ENCODE data around the gene KHDRBS2. TPM values are rescaled to one million over a fixed set of nuclear protein-coding genes. Genes with fewer than 3 reads are reported as not detected.

The KHDRBS2 gene
- total RNA-seq, 1 experiment from 2014 or later: 1.2 TPM

- TF ChIP-seq SMAD3 (CRISPR knock-in tag; IDR thresholded peaks at IDR 0.05; ENCODE audit: borderline replicate concordance): no peak
- no peak for TF ChIP-seq AR (CRISPR knock-in tag; IDR thresholded peaks at IDR 0.05)
- TF ChIP-seq ZSCAN18 (CRISPR knock-in tag; IDR thresholded peaks at IDR 0.05): no peak
- TF ChIP-seq CREB1 (CRISPR knock-in tag; IDR thresholded peaks at IDR 0.05): no peak
- no peak for TF ChIP-seq GRHL2 (CRISPR knock-in tag; IDR thresholded peaks at IDR 0.05; ENCODE audit: insufficient replicate concordance, severe bottlenecking)
- TF ChIP-seq, protein P1, sequence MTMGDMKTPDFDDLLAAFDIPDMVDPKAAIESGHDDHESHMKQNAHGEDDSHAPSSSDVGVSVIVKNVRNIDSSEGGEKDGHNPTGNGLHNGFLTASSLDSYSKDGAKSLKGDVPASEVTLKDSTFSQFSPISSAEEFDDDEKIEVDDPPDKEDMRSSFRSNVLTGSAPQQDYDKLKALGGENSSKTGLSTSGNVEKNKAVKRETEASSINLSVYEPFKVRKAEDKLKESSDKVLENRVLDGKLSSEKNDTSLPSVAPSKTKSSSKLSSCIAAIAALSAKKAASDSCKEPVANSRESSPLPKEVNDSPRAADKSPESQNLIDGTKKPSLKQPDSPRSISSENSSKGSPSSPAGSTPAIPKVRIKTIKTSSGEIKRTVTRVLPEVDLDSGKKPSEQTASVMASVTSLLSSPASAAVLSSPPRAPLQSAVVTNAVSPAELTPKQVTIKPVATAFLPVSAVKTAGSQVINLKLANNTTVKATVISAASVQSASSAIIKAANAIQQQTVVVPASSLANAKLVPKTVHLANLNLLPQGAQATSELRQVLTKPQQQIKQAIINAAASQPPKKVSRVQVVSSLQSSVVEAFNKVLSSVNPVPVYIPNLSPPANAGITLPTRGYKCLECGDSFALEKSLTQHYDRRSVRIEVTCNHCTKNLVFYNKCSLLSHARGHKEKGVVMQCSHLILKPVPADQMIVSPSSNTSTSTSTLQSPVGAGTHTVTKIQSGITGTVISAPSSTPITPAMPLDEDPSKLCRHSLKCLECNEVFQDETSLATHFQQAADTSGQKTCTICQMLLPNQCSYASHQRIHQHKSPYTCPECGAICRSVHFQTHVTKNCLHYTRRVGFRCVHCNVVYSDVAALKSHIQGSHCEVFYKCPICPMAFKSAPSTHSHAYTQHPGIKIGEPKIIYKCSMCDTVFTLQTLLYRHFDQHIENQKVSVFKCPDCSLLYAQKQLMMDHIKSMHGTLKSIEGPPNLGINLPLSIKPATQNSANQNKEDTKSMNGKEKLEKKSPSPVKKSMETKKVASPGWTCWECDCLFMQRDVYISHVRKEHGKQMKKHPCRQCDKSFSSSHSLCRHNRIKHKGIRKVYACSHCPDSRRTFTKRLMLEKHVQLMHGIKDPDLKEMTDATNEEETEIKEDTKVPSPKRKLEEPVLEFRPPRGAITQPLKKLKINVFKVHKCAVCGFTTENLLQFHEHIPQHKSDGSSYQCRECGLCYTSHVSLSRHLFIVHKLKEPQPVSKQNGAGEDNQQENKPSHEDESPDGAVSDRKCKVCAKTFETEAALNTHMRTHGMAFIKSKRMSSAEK (CRISPR knock-in tag; IDR thresholded peaks at IDR 0.05; ENCODE audit: borderline replicate concordance): no peak
- no peak for TF ChIP-seq ELF4 (CRISPR knock-in tag; IDR thresholded peaks at IDR 0.05; ENCODE audit: low read depth)
- no peak for TF ChIP-seq FOXP4 (CRISPR knock-in tag; IDR thresholded peaks at IDR 0.05)
- no peak for TF ChIP-seq ZNF121 (CRISPR knock-in tag; IDR thresholded peaks at IDR 0.05)
- TF ChIP-seq NFYB (CRISPR knock-in tag; conservative IDR thresholded peaks at IDR 0.05; ENCODE audit: low read depth): no peak
- Mint-ChIP-seq H3K27ac (no peak overlapping the region), H3K4me1 (0 out of 2 replicates have a peak, but pooled peaks cover 5% of the 10 kb centered on the region), H3K9me3 (peaks cover 30% of the 10 kb centered on the region), H3K36me3 (peaks cover 12% of the 10 kb centered on the region), H3K4me3 (no peak overlapping the region), H3K27me3 (ENCODE audit: low read depth) (0 out of 2 replicates have a peak, but pooled peaks cover 4% of the 10 kb centered on the region)
- no peak for DNase-seq (ENCODE audit: low spot score)
- ChIA-PET CTCF (no interaction called here), POLR2A (no interaction called here)
- no peak for ATAC-seq
Measured at GRCh38 chr6:62013719-62014118, 272.3 kb downstream of the KHDRBS2 start.

- ATAC-seq (no peak), DNase-seq (ENCODE audit: low spot score) (no peak)
- Mint-ChIP-seq H3K27ac (no peak overlapping the region), H3K4me1 (0 out of 2 replicates have a peak, but pooled peaks cover 5% of the 10 kb centered on the region), H3K27me3 (ENCODE audit: low read depth) (0 out of 2 replicates have a peak, but pooled peaks cover 4% of the 10 kb centered on the region), H3K4me3 (no peak overlapping the region), H3K36me3 (peaks cover 17% of the 10 kb centered on the region), H3K9me3 (peaks cover 34% of the 10 kb centered on the region)
- TF ChIP-seq TEAD4 (CRISPR knock-in tag; IDR thresholded peaks at IDR 0.05) (no peak), FOXP1 (CRISPR knock-in tag; IDR thresholded peaks at IDR 0.05; ENCODE audit: borderline replicate concordance) (no peak), GRHL2 (CRISPR knock-in tag; IDR thresholded peaks at IDR 0.05; ENCODE audit: insufficient replicate concordance, severe bottlenecking) (no peak), ZBTB21 (CRISPR knock-in tag; IDR thresholded peaks at IDR 0.05; ENCODE audit: borderline replicate concordance) (no peak), E2F4 (CRISPR knock-in tag; IDR thresholded peaks at IDR 0.05; ENCODE audit: borderline replicate concordance, low read depth) (no peak), ZNF232 (CRISPR knock-in tag; IDR thresholded peaks at IDR 0.05) (no peak), JUN (CRISPR knock-in tag; IDR thresholded peaks at IDR 0.05) (no peak), MXD4 (CRISPR knock-in tag; IDR thresholded peaks at IDR 0.05; ENCODE audit: borderline replicate concordance) (no peak)
- TF ChIP-seq, protein P2, sequence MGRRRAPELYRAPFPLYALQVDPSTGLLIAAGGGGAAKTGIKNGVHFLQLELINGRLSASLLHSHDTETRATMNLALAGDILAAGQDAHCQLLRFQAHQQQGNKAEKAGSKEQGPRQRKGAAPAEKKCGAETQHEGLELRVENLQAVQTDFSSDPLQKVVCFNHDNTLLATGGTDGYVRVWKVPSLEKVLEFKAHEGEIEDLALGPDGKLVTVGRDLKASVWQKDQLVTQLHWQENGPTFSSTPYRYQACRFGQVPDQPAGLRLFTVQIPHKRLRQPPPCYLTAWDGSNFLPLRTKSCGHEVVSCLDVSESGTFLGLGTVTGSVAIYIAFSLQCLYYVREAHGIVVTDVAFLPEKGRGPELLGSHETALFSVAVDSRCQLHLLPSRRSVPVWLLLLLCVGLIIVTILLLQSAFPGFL (CRISPR knock-in tag; IDR thresholded peaks at IDR 0.05; ENCODE audit: borderline replicate concordance): no peak
- CTCF ChIA-PET: no interaction called here
- POLR2A ChIA-PET: no interaction called here
Measured at GRCh38 chr6:62009445-62009844, 276.6 kb downstream of the KHDRBS2 start.
